ENCODE measurements around the gene ATRNL1.

Gene ATRNL1

DNA sequence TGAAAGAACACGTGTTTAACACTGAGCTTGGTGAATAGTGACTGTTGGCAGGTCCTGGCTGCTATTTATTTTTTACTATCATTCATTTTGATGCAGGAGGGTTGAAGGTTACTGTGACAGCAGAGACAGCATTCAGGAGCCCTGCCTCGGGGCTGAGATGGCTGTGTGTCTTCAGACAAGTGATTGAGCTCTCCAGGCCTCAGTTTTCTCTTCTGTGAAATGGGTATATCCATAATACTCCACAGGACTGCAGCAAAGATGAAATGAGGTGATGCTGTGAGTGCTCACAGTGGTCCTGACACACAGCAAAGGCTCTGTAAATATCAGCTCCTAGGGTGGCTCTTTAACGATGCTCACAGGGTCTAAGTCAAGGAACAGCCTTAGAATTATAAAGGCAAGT is 884.7 kb downstream of the ATRNL1 start:
- Histone ChIP-seq H3K27ac (ENCODE audit: poor library complexity, severe bottlenecking) (no peak overlapping the region), H3K9me3 (ENCODE audit: severe bottlenecking) (no peaks in the 10 kb centered on the region), H3K27me3 (ENCODE audit: insufficient read depth, poor library complexity, severe bottlenecking) (no peaks in the 10 kb centered on the region), H3K36me3 (ENCODE audit: low read depth) (no peaks in the 10 kb centered on the region), H3K4me3 (ENCODE audit: severe bottlenecking) (no peak overlapping the region), H3K4me1 (ENCODE audit: insufficient read depth, poor library complexity, severe bottlenecking) (no peaks in the 10 kb centered on the region)
- ATAC-seq (ENCODE audit: low read depth) (no peak), DNase-seq (ENCODE audit: low spot score) (no peak)
- TF ChIP-seq, protein P1, sequence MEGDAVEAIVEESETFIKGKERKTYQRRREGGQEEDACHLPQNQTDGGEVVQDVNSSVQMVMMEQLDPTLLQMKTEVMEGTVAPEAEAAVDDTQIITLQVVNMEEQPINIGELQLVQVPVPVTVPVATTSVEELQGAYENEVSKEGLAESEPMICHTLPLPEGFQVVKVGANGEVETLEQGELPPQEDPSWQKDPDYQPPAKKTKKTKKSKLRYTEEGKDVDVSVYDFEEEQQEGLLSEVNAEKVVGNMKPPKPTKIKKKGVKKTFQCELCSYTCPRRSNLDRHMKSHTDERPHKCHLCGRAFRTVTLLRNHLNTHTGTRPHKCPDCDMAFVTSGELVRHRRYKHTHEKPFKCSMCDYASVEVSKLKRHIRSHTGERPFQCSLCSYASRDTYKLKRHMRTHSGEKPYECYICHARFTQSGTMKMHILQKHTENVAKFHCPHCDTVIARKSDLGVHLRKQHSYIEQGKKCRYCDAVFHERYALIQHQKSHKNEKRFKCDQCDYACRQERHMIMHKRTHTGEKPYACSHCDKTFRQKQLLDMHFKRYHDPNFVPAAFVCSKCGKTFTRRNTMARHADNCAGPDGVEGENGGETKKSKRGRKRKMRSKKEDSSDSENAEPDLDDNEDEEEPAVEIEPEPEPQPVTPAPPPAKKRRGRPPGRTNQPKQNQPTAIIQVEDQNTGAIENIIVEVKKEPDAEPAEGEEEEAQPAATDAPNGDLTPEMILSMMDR (IDR thresholded peaks at IDR 0.05; ENCODE audit: poor library complexity, severe bottlenecking): no peak

DNA sequence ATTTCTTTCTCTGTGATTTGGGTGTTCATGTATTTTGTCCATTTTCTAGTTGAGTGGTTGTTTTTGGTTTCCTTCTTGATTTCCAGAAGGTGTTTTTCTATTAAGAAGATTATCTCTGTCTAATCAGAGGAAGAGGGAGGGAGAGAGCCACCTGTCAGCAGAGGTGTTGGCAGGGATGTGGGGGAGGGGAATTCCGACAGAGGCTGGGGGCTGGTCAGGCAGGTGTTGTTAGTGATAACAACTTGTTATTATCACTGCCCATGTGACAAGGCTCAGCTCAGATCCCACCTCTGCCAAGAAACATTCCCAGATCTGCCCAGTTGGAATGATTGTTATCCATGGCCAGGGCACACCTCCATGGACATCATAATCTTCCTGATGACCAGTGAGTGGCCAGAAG is 886.4 kb downstream of the ATRNL1 start:
- ATAC-seq (ENCODE audit: low read depth) (no peak), DNase-seq (ENCODE audit: low spot score) (no peak)
- Histone ChIP-seq H3K27me3 (ENCODE audit: insufficient read depth, poor library complexity, severe bottlenecking) (no peaks in the 10 kb centered on the region), H3K9me3 (ENCODE audit: severe bottlenecking) (no peaks in the 10 kb centered on the region), H3K4me1 (ENCODE audit: insufficient read depth, poor library complexity, severe bottlenecking) (no peaks in the 10 kb centered on the region), H3K27ac (ENCODE audit: poor library complexity, severe bottlenecking) (no peak overlapping the region), H3K4me3 (ENCODE audit: severe bottlenecking) (no peak overlapping the region), H3K36me3 (ENCODE audit: low read depth) (no peaks in the 10 kb centered on the region)
- TF ChIP-seq, protein P1 (IDR thresholded peaks at IDR 0.05; ENCODE audit: poor library complexity, severe bottlenecking): no peak

DNA sequence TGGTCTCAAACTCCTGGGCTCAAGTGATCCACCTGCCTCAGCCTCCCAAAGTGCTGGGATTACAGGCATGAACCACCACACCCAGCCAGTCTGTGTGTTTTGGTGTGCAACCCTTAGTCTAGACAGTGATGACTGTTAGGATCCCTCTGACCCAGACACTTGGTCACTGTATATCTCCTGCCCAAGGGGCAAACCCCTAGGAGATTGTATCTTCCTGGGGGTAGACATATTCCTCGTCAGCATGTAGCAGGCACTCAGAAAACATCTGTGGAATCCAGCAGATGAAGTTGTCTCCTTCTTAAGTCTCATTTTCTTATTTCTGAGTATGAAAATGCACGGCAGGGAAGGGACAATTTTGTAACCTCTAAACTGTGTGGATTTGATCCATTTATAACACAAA is 887.3 kb downstream of the ATRNL1 start:
- no peak overlapping the region for H3K4me3 ChIP-seq (ENCODE audit: severe bottlenecking)
- no peaks in the 10 kb centered on the region for H3K27me3 ChIP-seq (ENCODE audit: insufficient read depth, poor library complexity, severe bottlenecking)
- no peaks in the 10 kb centered on the region for H3K9me3 ChIP-seq (ENCODE audit: severe bottlenecking)
- DNase-seq (ENCODE audit: low spot score) (no peak), ATAC-seq (ENCODE audit: low read depth) (no peak)
- no peaks in the 10 kb centered on the region for H3K4me1 ChIP-seq (ENCODE audit: insufficient read depth, poor library complexity, severe bottlenecking)
- TF ChIP-seq, protein P1 (IDR thresholded peaks at IDR 0.05; ENCODE audit: poor library complexity, severe bottlenecking): no peak
- H3K27ac ChIP-seq (ENCODE audit: poor library complexity, severe bottlenecking): no peak overlapping the region
- no peaks in the 10 kb centered on the region for H3K36me3 ChIP-seq (ENCODE audit: low read depth)

DNA sequence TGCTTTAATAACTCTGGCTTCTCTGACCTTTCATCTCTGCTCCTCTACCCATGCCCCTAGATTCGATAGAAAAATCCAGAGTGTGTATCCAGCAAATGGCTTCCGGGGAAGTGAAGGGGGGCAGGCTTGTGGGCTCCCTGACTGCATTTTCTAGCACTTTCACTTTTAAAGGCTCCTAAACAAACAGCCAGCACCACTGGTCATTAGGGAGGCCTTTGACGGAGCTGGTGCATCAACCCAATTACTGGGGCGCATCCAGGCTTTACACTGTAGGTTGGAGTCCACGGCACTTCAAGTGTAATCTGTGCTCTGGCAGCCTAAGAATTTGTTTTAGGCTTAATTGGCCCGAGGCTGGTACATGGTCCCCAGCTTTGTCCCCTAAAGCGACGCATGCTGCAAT is 887.9 kb downstream of the ATRNL1 start:
- H3K27me3 ChIP-seq (ENCODE audit: insufficient read depth, poor library complexity, severe bottlenecking): no peaks in the 10 kb centered on the region
- TF ChIP-seq, protein P1 (IDR thresholded peaks at IDR 0.05; ENCODE audit: poor library complexity, severe bottlenecking): no peak
- no peak for DNase-seq (ENCODE audit: low spot score)
- no peak overlapping the region for H3K4me3 ChIP-seq (ENCODE audit: severe bottlenecking)
- no peak overlapping the region for H3K27ac ChIP-seq (ENCODE audit: poor library complexity, severe bottlenecking)
- H3K4me1 ChIP-seq (ENCODE audit: insufficient read depth, poor library complexity, severe bottlenecking): no peaks in the 10 kb centered on the region
- H3K9me3 ChIP-seq (ENCODE audit: severe bottlenecking): no peaks in the 10 kb centered on the region
- no peak for ATAC-seq (ENCODE audit: low read depth)
- no peaks in the 10 kb centered on the region for H3K36me3 ChIP-seq (ENCODE audit: low read depth)

DNA sequence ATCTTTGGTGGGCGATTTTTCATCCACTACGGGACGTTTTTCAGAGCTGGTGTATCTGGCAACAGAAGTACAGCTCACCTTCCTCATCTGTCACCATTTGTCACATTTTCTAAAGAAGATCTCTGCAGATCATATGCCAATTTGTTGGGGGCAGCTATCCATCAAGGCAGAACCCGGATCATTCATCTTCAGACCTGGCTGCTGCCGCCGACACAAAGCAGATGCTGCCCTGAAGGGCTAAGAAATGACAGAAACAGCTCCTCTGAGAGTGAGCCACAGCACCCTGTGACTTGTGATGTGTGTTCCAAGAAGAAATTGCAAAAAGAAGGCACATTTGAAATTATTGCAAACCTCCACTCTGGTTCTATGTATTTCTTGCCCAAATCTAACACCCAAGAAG is 888.9 kb downstream of the ATRNL1 start:
- ATAC-seq (ENCODE audit: low read depth) (no peak), DNase-seq (ENCODE audit: low spot score) (no peak)

More for the DNA sequence above, 888.9 kb downstream of the ATRNL1 start:
- TF ChIP-seq, protein P1 (IDR thresholded peaks at IDR 0.05; ENCODE audit: poor library complexity, severe bottlenecking): no peak
- H3K4me1 ChIP-seq (ENCODE audit: insufficient read depth, poor library complexity, severe bottlenecking): no peaks in the 10 kb centered on the region
- H3K36me3 ChIP-seq (ENCODE audit: low read depth): no peaks in the 10 kb centered on the region
- no peak overlapping the region for H3K4me3 ChIP-seq (ENCODE audit: severe bottlenecking)
- H3K9me3 ChIP-seq (ENCODE audit: severe bottlenecking): no peaks in the 10 kb centered on the region
- no peak overlapping the region for H3K27ac ChIP-seq (ENCODE audit: poor library complexity, severe bottlenecking)
- no peaks in the 10 kb centered on the region for H3K27me3 ChIP-seq (ENCODE audit: insufficient read depth, poor library complexity, severe bottlenecking)

All from RWPE2 (cell line).